ENCODE data around the gene MAPKBP1.

DNA sequence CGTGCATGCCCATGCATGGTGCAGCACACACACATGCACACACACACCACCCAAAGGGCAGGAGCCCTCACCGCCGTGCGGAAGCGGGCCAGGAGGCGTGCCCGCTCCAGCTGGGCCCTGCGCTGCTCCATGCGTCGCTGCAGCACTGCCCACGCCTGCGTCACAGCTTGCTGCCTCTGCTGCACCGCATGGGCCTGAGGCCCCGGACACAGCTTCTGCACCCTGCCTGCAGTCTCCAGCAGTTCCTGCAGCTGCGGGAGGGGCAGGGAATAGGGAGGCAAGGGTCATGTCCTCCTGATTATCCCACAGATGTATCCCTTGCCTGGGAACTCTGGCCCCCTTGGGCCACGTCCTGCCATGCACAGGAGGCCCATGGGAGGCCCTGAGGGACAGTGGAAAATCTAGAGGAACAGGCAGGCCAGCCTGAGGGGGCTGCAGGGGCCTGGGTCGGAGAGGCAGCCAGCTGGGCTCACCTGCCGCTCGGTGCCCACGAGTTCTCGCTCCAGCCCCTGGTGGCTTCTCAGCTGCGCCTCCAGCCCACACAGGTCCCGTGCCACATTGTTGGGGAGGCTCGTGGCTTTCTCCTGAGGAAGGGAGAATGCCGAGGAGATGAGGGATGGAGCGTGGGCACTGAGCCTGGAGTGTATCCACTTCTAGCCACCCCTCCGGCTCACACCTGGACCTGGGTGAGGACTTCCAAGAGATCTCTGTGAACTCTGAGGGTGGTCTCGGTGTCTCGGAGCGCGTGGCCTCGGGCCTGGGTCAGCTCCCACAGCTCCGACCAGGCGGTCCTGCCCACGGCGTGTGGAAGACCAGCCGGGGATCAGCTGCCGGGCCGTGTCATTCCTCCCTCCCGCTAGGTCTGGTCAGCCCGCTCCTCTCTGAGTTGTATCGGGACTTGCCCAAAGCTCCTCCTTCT, 95.7 kb downstream of the MAPKBP1 start:
- TF ChIP-seq, protein P1, sequence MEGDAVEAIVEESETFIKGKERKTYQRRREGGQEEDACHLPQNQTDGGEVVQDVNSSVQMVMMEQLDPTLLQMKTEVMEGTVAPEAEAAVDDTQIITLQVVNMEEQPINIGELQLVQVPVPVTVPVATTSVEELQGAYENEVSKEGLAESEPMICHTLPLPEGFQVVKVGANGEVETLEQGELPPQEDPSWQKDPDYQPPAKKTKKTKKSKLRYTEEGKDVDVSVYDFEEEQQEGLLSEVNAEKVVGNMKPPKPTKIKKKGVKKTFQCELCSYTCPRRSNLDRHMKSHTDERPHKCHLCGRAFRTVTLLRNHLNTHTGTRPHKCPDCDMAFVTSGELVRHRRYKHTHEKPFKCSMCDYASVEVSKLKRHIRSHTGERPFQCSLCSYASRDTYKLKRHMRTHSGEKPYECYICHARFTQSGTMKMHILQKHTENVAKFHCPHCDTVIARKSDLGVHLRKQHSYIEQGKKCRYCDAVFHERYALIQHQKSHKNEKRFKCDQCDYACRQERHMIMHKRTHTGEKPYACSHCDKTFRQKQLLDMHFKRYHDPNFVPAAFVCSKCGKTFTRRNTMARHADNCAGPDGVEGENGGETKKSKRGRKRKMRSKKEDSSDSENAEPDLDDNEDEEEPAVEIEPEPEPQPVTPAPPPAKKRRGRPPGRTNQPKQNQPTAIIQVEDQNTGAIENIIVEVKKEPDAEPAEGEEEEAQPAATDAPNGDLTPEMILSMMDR (IDR thresholded peaks at IDR 0.05 in 4 of 5, conservative IDR thresholded peaks at IDR 0.05 in 1 of 5) = no peak
- TF ChIP-seq POLR2A (IDR thresholded peaks at IDR 0.05) = no peak
